Measurements from ENCODE around the gene DBR1. TPM values are rescaled to one million over a fixed set of nuclear protein-coding genes. Genes with fewer than 3 reads are reported as not detected.
"Not testable (repeated sequence)": the region's sequence is repeated elsewhere in the genome, so short reads cannot be mapped to it uniquely, and the experiment has no call there.

DBR1 gene
- total RNA-seq, 1 donor from 2014 or later: 27.3 TPM

DNA sequence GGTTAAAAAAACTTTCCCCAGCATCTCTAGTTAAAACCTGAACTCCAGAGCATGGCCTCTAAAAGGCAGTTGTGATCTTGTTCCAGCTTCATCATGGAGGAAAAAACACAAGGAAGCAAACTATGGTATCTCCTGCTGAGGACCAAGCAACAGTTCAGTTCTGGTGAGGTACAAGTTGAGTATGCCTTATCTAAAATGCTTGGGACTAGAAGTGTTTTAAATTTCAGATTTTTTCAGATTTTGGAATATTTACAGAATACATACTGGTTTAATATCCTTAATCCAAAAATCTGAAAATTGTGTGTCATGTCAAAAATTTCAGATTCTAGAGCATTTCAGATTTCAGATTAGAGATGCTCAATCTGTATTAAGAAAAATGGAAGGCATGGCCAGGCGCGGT, 9.7 kb downstream of the DBR1 start:
- peaks cover 60% of the 10 kb centered on the region for H3K36me3 Mint-ChIP-seq (ENCODE audit: low read depth)
- H3K9me3 Mint-ChIP-seq: no peaks in the 10 kb centered on the region
- intact Hi-C loops (cut with micrococcal nuclease): no loop called here
- no peaks in the 10 kb centered on the region for H3K4me1 Mint-ChIP-seq
- H3K27me3 Mint-ChIP-seq: no peaks in the 10 kb centered on the region
- H3K27ac Mint-ChIP-seq: no peak overlapping the region
- no peak for DNase-seq
- H3K4me3 Mint-ChIP-seq: no peak overlapping the region

DNA sequence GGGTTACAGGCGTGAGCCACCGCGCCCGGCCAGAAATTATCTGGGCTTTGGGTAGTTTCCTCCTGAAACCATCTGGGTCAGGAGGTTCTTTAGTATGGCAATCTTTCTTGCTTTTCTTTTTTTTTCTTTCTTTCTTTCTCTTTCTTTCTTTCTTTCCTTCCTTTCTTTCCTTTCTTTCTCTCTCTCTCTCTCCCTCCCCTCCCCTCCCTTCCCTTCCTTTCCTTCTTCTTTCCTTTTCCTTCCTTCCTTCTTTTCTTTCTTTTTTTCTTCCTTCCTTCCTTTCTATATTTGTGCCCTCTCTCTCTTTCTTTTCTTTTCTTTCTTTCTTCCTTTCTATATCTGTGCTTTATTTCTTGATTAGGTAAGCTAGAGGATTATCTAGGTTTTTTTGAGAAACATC, 17.0 kb downstream of the DBR1 start:
- intact Hi-C loops (cut with micrococcal nuclease): no loop called here

DNA sequence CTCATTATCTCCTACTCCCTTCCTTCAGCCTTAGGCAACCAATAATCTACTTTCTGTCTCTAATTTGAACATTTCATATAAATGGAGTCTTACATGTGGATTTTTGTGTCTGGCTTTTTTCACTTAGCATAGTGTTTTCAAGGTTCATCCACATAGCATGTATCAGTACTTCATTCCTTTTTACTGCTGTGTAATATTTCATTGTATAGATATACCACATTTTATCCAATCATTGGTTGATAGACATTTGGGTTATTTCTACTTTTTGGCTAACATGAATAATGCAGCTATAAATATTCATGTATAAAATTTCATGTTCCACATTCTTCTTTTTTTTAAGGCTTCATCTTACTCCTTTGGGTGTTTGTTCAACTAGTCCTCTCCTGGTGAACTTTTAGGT, 20.2 kb downstream of the DBR1 start:
- Mint-ChIP-seq H3K4me1 (no peaks in the 10 kb centered on the region), H3K9me3 (peaks cover 7% of the 10 kb centered on the region), H3K27me3 (peaks cover 3% of the 10 kb centered on the region), H3K27ac (no peak overlapping the region), H3K4me3 (no peak overlapping the region), H3K36me3 (ENCODE audit: low read depth) (no peaks in the 10 kb centered on the region)
- intact Hi-C loops (cut with micrococcal nuclease): no loop called here
- DNase-seq: no peak

More for the DNA sequence above, 17.0 kb downstream of the DBR1 start:
- H3K9me3 Mint-ChIP-seq: peaks cover 7% of the 10 kb centered on the region
- H3K27ac Mint-ChIP-seq: no peak overlapping the region
- peaks cover 21% of the 10 kb centered on the region for H3K36me3 Mint-ChIP-seq (ENCODE audit: low read depth)
- H3K4me3 Mint-ChIP-seq: no peak overlapping the region
- DNase-seq: no peak
- H3K27me3 Mint-ChIP-seq: peaks cover 2% of the 10 kb centered on the region
- H3K4me1 Mint-ChIP-seq: no peaks in the 10 kb centered on the region

DNA sequence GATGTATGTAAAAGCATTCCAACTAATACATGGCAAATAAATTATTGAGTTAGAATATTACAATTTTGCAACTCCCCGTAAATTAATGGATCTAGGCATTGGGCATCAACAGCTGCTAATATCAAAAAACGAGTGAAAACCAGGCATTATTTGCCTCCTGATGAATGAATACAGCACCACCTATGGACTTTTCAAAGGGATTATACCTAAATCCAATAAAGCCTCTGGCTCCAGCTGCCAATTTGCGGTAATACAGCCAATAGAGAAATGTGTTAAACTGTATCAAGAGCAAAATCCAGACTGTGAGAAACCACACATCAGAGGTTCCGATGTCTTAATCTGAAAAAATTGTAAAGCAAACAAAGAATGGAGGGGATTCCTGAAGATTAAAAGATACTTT, 26.2 kb downstream of the DBR1 start:
- H3K27ac Mint-ChIP-seq: no peak overlapping the region
- H3K4me3 Mint-ChIP-seq: no peak overlapping the region
- no peaks in the 10 kb centered on the region for H3K36me3 Mint-ChIP-seq (ENCODE audit: low read depth)

DNA sequence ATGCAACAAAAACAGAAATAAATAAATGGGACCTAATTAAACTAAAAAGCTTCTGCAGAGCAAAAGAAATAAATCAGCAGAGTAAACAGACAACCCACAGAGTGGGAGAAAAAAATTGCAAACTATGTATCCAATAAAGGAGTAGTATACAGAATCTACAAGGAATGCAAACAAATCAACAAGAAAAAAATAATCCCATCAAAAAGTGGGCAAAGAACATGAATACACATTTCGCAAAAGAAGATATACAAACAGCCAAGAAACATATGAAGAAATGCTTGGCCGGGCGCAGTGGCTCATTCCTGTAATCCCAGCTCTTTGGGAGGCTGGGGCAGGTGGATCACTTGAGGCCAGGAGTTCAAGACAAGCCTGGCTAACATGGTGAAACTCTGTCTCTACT, 32.5 kb downstream of the DBR1 start:
- DNase-seq; intact Hi-C loops (cut with micrococcal nuclease); H3K27ac Mint-ChIP-seq; H3K4me1 Mint-ChIP-seq; H3K4me3 Mint-ChIP-seq; H3K9me3 Mint-ChIP-seq; H3K36me3 Mint-ChIP-seq (ENCODE audit: low read depth): not testable (repeated sequence)
- H3K27me3 Mint-ChIP-seq: peaks cover 21% of the 10 kb centered on the region

More for the DNA sequence above, 26.2 kb downstream of the DBR1 start:
- DNase-seq: no peak
- Mint-ChIP-seq H3K4me1 (no peaks in the 10 kb centered on the region), H3K9me3 (no peaks in the 10 kb centered on the region), H3K27me3 (peaks cover 14% of the 10 kb centered on the region)
- intact Hi-C loops (cut with micrococcal nuclease): no loop called here

DNA sequence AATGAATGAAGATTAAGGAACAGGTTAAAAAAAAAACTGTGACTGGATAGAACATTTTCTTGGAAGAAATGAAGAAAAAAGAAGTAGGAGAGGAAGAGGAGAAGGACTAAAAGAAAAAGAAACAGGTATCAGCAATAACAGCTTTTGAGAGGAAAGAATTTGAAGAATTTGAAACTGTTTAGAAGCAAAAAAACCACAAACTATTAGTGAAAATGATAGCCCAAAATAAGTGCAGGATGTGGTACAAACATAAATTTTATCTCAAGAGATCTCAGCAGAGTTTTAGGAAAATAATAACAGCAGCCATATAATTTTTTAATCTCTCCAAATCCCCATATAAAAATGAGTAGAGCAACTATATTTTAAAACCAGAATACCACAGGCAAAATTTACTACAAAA, 33.8 kb downstream of the DBR1 start:
- no peak overlapping the region for H3K4me3 Mint-ChIP-seq
- intact Hi-C loops (cut with micrococcal nuclease): no loop called here

DNA sequence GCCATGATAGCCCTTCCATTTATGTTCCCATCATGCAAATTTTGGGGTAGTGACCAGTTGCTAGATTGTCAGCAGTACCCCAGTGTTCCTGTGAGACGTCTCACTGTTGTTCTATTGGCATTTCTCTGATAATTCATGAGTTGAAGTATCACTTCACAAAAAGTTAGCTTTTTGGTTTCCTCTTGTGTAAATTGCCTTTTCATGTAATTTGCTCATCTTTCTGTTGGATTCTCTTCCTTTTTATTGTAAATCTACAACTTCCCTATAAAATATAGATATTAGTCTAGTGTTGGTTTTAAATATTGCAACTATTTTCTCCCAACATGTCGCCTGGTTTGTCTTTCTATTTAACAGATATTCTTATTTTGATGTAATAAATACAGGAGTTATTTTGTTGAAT, 35.0 kb downstream of the DBR1 start:
- Mint-ChIP-seq H3K27me3 (peaks cover 14% of the 10 kb centered on the region), H3K36me3 (ENCODE audit: low read depth) (no peaks in the 10 kb centered on the region), H3K9me3 (no peaks in the 10 kb centered on the region), H3K4me3 (no peak overlapping the region), H3K4me1 (peaks cover 2% of the 10 kb centered on the region), H3K27ac (no peak overlapping the region)
- intact Hi-C loops (cut with micrococcal nuclease): no loop called here
- DNase-seq: no peak

More for the DNA sequence above, 33.8 kb downstream of the DBR1 start:
- DNase-seq: no peak
- Mint-ChIP-seq H3K4me1 (peaks cover 2% of the 10 kb centered on the region), H3K36me3 (ENCODE audit: low read depth) (no peaks in the 10 kb centered on the region), H3K27me3 (peaks cover 17% of the 10 kb centered on the region), H3K9me3 (no peaks in the 10 kb centered on the region), H3K27ac (no peak overlapping the region)

DNA sequence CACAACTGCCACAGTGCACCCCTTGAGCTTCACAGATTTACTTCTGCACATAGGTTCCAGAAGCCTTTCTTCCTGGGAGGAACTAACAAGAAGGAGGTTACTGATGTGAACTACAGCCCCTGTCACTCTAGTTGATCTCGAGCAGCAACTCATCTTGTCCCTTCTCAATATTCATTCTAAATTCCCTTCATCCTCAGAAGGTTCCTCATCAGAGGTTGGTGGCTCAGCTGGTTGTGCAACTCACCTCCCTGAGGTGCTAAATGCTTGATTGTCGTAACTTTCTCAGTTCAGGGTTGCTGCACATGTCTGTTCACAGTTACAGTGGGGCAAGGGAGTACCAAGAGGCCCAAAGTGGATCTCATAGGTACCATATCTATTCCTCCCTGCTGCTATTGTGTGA, 36.9 kb downstream of the DBR1 start:
- H3K4me3 Mint-ChIP-seq: no peak overlapping the region

DNA sequence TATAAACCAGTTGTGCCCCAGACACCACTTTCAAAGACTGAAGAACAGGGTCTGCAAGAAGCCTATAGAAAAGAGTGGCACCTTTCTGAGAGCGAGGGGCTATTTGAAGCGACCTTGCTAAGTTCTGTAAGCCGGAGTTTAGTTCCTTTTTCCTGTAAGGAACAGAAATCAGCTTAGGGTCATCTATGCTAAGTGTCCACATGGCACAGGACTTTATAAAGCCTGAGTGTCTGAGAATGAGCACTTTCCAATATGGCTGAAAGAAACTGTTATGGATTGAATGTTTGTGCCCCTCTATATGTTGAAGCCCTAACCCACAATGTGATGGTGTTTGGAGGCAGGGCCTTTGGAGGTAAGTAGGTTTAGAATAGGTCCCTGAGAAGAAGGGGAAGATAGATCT, 38.5 kb downstream of the DBR1 start:
- Mint-ChIP-seq H3K36me3 (ENCODE audit: low read depth) (no peaks in the 10 kb centered on the region), H3K27me3 (peaks cover 15% of the 10 kb centered on the region), H3K4me3 (no peak overlapping the region), H3K4me1 (peaks cover 2% of the 10 kb centered on the region), H3K9me3 (no peaks in the 10 kb centered on the region), H3K27ac (no peak overlapping the region)
- no peak for DNase-seq
- intact Hi-C loops (cut with micrococcal nuclease): no loop called here

More for the DNA sequence above, 36.9 kb downstream of the DBR1 start:
- Mint-ChIP-seq H3K9me3 (no peaks in the 10 kb centered on the region), H3K27me3 (peaks cover 13% of the 10 kb centered on the region), H3K27ac (no peak overlapping the region), H3K4me1 (peaks cover 2% of the 10 kb centered on the region), H3K36me3 (ENCODE audit: low read depth) (no peaks in the 10 kb centered on the region)
- DNase-seq: no peak
- intact Hi-C loops (cut with micrococcal nuclease): no loop called here

DNA sequence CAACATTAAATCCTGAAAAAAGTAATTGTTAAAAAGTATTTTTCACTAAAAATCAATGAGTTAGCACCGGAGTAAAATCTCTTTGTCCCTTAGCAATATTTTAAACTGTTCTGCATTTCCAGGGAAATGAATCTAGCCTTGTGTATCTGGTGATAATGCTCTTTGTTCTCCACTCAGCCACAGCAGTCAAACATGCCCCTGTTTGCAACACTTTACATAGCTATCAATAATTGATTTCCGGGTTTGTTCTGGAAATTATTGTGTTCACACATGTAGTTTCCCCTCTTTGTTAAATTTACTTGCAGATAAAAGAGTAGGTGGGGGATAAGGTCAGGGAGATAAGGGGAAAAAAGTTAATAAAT, 38.9 kb downstream of the DBR1 start:
- intact Hi-C loops (cut with micrococcal nuclease): no loop called here
- H3K9me3 Mint-ChIP-seq: no peaks in the 10 kb centered on the region
- H3K4me3 Mint-ChIP-seq: no peak overlapping the region
- DNase-seq: peak; percentile 13
- H3K4me1 Mint-ChIP-seq: peaks cover 1% of the 10 kb centered on the region
- no peak overlapping the region for H3K27ac Mint-ChIP-seq
- H3K36me3 Mint-ChIP-seq (ENCODE audit: low read depth): no peaks in the 10 kb centered on the region
- peaks cover 16% of the 10 kb centered on the region for H3K27me3 Mint-ChIP-seq

DNA sequence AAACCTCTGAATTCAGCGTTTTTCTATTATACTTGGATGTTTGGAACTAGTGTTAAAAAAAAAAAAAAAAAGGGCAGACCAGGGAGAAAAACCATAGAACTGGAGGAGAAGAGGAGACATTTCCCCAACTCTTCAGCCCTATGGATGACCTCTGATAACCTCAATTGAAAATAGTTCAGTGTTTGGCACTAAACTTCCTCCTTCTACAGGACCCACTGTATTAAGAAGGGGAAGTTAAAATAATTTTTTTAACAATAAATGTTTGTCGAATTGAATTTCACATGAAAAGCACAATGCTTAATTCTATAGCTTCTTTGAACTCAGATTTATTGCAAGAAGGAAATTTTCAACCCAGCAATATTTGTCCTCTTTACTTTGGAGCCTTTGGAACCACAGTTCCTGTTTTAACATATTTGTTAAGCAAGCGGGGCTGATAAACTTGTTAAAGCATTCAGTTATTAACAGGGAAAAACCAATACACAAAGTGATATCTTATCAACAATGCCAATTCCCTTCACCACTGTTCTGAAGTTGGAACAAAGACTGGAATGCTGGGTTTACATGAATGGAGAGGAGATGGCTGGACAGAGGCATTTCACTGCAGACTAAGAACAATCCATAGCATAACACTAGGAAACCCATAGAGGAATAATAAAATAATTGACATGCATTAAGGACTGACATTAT, 39.4 kb downstream of the DBR1 start:
- Mint-ChIP-seq H3K27me3 (peaks cover 18% of the 10 kb centered on the region), H3K4me3 (no peak overlapping the region), H3K36me3 (ENCODE audit: low read depth) (no peaks in the 10 kb centered on the region), H3K4me1 (no peaks in the 10 kb centered on the region), H3K9me3 (no peaks in the 10 kb centered on the region), H3K27ac (no peak overlapping the region)
- peak; percentile 10 for DNase-seq
- intact Hi-C loops (cut with micrococcal nuclease): no loop called here

DNA sequence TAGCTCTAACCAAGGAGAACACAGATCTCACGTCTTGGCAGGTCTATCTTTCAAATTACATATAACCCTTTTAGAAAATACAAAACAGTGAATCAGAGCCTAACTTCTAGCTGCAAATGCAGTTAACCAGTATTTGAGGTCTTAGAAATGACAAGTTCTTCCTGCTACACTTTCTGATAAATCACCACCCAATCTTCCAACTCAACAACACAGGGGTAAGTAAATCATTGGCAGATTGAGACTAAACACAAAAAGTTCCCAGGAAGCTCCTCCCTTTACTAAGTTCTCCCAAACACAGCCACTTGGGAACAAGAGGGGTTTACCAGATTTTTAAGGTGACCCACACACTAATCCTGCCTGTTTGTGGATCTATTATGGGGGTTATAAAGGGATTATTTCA, 42.5 kb downstream of the DBR1 start, which contains the start of gene A4GNT:
Gene A4GNT (minus strand): TSS at position 152 of the 400 bp plus-strand sequence. CDS start 1,134 bp downstream, outside the sequence.
- H3K4me3 Mint-ChIP-seq: no peak within 1 kb of the TSS
- H3K36me3 Mint-ChIP-seq (ENCODE audit: low read depth): no peaks in the 10 kb centered on the region
- no peaks in the 10 kb centered on the region for H3K9me3 Mint-ChIP-seq
- no peaks in the 10 kb centered on the region for H3K4me1 Mint-ChIP-seq
- no peak within 1 kb of the TSS for H3K27ac Mint-ChIP-seq
- peaks cover 17% of the 10 kb centered on the region for H3K27me3 Mint-ChIP-seq
- intact Hi-C loops (cut with micrococcal nuclease): no loop called here
- peak; percentile 7 for DNase-seq

DNA sequence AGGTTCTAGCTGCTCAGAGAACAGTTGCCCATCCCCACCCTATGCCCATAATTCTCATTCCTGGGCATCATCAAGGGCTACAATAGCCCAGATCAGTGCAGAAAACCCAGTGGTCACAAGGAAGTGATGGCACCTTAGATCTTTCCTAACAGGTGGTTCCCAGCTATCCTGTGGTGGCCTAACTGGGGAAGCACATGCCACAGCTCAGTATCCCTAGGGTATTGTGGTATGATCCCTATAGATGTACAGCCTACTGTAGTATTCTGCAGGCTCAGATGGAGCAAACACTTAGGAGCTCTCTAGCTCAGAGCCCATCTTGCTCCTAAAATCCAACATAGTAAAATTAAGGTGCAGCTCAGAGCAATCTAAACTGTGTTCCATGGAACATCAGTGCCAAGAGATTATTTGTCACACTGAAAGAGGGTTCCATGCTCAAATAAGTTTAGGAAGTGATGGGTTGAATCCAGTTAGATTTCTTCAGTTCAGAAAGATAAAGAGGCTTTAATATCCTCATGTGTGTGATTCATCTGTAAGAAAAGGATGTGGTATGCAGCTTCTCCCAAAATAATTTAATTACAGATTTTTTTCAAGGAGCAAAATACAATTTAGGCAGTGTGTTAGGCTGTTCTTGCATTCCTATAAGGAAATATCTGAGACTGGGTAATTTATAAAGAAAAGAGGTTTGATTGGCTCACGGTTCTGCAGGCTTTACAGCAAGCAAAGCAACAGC, 46.9 kb downstream of the DBR1 start:
- H3K27me3 Mint-ChIP-seq: peaks cover 19% of the 10 kb centered on the region
- DNase-seq: no peak
- H3K36me3 Mint-ChIP-seq (ENCODE audit: low read depth): no peaks in the 10 kb centered on the region
- intact Hi-C loops (cut with micrococcal nuclease): no loop called here
- no peaks in the 10 kb centered on the region for H3K4me1 Mint-ChIP-seq
- no peak overlapping the region for H3K27ac Mint-ChIP-seq
- H3K4me3 Mint-ChIP-seq: no peak overlapping the region
- H3K9me3 Mint-ChIP-seq: no peaks in the 10 kb centered on the region

DNA sequence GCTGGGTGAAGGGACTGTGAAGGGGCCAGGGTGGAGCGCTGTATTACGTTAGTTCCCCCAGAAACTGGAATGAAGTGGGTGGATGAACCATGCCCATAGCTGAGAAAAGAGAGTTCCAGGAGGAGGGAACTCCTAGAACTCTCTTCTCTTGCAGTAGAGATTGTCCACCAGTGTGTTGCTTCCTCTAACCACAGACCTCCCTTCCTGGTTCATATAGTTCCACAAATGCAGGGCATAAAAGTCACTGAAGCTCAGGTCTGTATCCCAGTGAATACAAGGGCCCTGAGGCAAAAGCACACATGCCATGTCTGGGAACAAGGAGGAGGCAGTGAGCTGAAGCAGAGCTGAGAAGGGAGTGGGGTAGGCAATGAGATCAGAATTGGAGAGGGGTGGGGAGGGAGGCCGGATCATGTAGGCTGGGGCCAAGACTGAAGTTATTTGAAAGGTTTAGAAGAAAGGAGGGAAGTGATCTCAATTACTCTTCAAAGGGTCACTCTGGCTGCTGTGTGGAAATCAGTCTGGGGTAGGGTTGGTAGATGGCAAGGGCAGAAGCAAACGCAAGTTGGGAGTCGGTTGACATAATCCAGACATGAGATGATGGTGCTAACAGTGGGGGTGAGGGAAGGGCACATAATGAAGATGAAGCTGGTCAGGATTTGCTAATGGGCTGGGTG, 49.0 kb downstream of the DBR1 start:
- Mint-ChIP-seq H3K4me1 (no peaks in the 10 kb centered on the region), H3K27me3 (peaks cover 14% of the 10 kb centered on the region), H3K27ac (no peak overlapping the region), H3K9me3 (no peaks in the 10 kb centered on the region), H3K4me3 (no peak overlapping the region), H3K36me3 (ENCODE audit: low read depth) (no peaks in the 10 kb centered on the region)
- intact Hi-C loops (cut with micrococcal nuclease): no loop called here
- DNase-seq: no peak

Data from activated CD4-positive, alpha-beta T cell treated with anti-CD3 and anti-CD28 coated beads, Interleukin-2, amount 10 ng/mL, durations not matched to agents 24 days and 14 days (primary cell).